ENCODE measurements around the gene IKZF5.

Gene IKZF5

DNA sequence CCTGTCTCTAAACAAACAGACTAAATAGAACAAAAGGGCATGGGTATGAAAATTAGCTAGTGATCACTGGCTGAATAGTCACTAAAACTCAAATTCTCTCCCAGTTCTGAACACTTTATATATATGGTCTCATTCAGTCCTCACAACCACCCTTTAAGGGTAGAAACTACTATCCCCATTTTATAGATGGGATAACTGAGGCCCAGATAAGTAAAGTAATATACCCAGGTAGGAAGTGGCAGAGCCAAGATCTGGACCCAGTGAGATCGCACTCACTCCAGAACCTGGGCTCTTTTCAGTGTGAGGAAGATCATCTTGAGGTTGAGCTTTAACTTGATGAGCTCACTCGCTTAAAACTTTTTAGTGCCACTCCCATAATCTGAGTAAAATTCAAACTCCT is 23.9 kb downstream of the IKZF5 start:
- FAIRE-seq (no peak), DNase-seq (ENCODE audit: low spot score) (no peak)

DNA sequence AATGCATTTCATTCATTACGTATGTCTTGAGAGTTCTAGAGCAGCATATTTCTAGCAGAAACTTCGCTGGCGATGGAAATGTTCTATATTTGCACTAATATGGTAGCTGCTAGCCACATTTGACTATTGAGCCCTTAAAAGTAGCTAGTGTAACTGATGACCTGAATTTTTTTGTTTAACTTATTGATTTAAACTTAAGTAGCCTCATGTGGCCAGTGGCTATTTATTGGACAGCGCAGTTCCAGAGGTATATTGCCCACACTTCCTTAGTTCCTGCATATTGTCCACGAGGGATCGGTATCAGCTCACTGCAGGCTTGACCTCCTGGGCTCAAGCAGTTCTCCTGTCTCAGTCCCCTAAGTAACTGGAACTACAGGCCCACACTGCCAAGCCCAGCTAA is 24.7 kb downstream of the IKZF5 start:
- FAIRE-seq (no peak), DNase-seq (ENCODE audit: low spot score) (no peak)

GRCh38 chr10:122981066-122981464 is 27.5 kb downstream of the IKZF5 start:
- peak; percentile 25 for DNase-seq (ENCODE audit: low spot score)
- no peak for FAIRE-seq

DNA sequence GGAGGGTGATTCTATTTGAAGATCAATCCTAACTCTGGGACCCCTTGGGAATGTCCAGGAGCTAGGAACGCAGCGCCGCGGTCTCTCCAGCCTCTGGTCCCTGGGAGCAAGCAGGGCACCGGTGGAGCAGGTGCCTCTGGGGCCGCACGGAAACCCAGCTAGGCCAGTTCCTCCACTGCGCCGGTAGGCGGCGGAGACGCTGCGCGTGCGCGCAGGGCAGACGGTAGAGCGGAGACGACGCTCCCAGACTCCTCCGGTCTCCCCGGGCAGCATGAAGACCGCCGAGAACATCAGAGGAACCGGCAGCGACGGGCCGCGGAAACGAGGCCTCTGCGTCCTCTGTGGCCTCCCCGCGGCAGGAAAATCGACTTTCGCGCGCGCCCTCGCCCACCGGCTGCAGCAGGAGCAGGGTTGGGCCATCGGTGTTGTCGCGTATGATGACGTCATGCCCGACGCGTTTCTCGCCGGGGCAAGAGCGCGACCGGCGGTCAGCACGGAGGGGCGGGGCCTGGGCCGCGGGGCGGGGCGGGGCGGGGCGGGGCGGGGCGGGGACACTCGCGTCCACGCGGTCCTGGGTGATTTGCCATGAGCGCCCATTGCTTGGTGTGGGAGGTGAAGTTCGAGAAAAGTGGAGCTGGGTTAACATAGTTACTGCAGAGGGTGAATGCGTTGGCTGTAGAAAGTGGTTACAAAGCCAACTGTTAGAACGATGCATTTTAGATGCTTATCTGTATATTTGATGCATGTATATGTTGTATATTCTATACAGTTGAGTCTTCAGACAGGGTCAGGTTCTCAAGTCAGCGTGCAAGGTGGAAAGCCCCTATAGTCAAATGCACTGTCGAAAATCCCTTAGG is 28.2 kb downstream of the IKZF5 start, which contains the start of gene PSTK:
Gene PSTK (plus strand): TSS at position 193 of the 857 bp plus-strand sequence. CDS start 79 bp downstream, at position 272.
- peak; percentile 75 for DNase-seq (ENCODE audit: low spot score)

GRCh38 chr10:122974543-122975064 is 34.0 kb downstream of the IKZF5 start:
- DNase-seq (ENCODE audit: low spot score) (no peak), FAIRE-seq (no peak)

More for the DNA sequence above, 28.2 kb downstream of the IKZF5 start, which contains the start of gene PSTK:
- no peak for FAIRE-seq

DNA sequence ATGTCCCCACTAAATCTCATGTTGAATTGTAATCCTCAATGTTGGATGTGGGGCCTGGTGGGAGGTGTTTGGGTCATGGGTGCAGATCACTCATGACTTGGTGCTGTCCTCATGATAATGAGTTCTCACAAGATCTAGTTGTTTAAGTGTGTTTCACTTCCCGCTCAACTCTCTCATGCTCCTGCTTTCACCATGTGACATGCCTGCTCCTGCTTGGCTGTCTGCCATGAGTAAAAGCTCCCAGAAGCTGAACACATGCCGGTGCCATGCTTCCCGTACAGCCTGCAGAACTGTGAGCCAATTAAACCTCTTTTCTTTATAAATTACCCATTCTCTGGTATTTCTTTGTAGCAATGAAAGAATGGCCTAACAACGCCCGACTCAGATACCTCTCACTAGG is 34.6 kb downstream of the IKZF5 start:
- no peak for DNase-seq (ENCODE audit: low spot score)
- FAIRE-seq = no peak

- DNase-seq (ENCODE audit: low spot score) (no peak), FAIRE-seq (no peak)
These were observed 39.9 kb downstream of the IKZF5 start for GRCh38 chr10:122968698-122969097.

GRCh38 chr10:122966879-122967278 is 41.7 kb downstream of the IKZF5 start:
- no peak for FAIRE-seq
- no peak for DNase-seq (ENCODE audit: low spot score)

GRCh38 chr10:122962405-122962804 is 46.2 kb downstream of the IKZF5 start:
- DNase-seq (ENCODE audit: low spot score) = no peak
- FAIRE-seq = no peak

- DNase-seq (ENCODE audit: low spot score) (peak; percentile 11), FAIRE-seq (no peak)
These were observed 51.1 kb downstream of the IKZF5 start for GRCh38 chr10:122957474-122957873.

DNA sequence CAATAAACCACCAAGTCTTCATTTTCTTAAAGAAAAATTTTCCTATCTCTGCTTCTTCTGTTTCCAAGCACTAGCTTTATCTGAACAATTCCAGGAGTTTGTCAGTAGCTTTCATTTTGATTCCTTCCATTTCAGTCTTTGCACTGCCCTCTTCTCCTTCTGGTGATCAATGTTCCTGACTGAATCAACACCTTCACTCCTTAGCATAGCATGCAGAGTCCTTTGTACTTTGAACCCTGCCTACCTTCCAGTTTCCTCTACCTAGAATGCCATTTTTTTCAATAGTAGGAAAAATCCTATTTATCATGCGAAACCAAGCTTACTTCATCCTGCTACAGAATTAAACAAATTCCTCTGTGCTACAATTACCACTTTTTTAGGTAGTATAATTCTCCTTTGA is 52.7 kb downstream of the IKZF5 start:
- no peak for FAIRE-seq
- no peak for DNase-seq (ENCODE audit: low spot score)

DNA sequence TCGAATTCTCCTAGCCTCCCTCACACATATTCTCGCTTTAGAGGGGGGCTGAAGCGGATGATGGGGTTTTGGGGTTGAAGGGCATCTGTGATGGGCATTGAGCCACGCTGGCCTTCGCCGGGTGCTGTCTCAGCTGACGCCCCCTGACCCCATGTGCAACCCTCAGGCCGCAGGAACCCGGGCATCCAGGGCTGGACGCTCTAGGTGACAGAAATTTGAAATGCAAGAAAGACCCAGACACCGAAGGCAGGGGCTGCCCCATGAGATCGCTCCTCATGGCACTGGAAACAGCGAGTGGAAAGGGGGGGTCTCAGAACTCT is 53.9 kb downstream of the IKZF5 start:
- FAIRE-seq (no peak), DNase-seq (ENCODE audit: low spot score) (no peak)

DNA sequence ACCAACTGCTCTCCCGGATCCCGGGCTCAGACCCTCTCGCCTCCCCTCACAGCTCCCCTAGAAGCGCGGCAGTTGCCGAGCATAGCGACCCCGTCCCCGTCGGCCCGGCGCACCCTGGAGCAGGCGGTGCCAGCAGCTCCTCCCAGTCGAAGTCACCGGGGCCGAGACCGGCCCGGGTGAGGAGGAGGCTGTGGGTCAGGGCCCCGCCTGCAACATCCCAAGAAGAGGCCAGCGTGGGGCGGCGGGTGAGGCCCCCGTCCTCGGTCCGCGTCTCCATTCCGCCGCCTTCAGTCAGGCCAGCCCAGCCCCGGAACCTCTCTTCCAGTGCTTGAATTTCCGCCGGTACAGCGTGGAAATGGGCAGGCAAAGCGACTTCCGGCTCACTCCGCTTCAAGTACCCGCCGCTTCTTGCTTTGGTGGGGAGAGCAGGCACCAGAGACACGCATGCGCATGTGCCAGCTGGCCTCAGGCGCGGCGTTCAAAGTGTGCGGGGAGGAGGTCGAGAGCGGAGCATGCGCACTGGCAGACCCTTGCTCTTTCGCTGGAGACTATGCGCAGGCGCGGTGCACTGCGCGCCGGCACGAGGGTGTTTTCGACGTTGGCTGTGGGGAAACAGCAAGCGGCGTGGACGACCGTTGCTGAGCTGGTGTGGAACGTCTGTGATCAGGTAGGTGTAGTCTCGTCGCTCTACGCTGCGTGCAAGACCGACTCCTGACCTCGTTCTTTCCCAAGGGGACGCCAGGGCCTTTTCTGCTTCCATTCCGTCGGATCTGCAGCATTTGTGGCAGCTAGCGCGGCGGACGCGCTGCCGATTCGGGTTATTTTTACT is 54.5 kb downstream of the IKZF5 start, which contains the start of gene C10orf88:
Gene C10orf88 (minus strand): TSS at position 326 of the 829 bp plus-strand sequence. CDS start 49 bp downstream, at position 277.
- DNase-seq (ENCODE audit: low spot score) (peak; percentile 96), FAIRE-seq (peak; percentile 44)

- no peak for DNase-seq (ENCODE audit: low spot score)
- FAIRE-seq = no peak
These were observed 59.3 kb downstream of the IKZF5 start for GRCh38 chr10:122949296-122949695.
